Upper lobe of right lung (tissue), 1 donor: ENCODE data around the gene TCF7L2. TPM values are rescaled to one million over a fixed set of nuclear protein-coding genes. Genes with fewer than 3 reads are reported as not detected.

Source experiments
- ATAC-seq: fragments of 200-7000 bp; cut with Tn5 transposase; one replicate; pipeline ENCODE4 v1.9.1; 2020; ENCODE audit warnings: mild to moderate bottlenecking, moderate library complexity
- DNase-seq: peaks from one replicate; pipeline ENCODE4 v3.0.0-alpha.2; 2020
- H3K27ac ChIP-seq: fragments of 200-600 bp; one replicate; pipeline ENCODE4 v1.8.0; 2022
- H3K27me3 ChIP-seq: fragments of 200-600 bp; one replicate; pipeline ENCODE4 v1.8.0; 2022; ENCODE audit warnings: mild to moderate bottlenecking
- H3K36me3 ChIP-seq: fragments of 200-600 bp; one replicate; pipeline ENCODE4 v1.8.0; 2022
- H3K4me1 ChIP-seq: fragments of 200-600 bp; one replicate; pipeline ENCODE4 v1.8.0; 2022
- H3K4me3 ChIP-seq: fragments of 200-600 bp; one replicate; pipeline ENCODE4 v1.8.0; 2022; ENCODE audit warnings: mild to moderate bottlenecking
- H3K9me3 ChIP-seq: fragments of 200-600 bp; one replicate; pipeline ENCODE4 v1.8.0; 2022
- intact Hi-C: fragments of 100-400 bp; cut with DNase I; formaldehyde crosslinking; loops from one replicate; pipeline ENCODE4 v1.11.0; 2022
- total RNA-seq: library from RNA; stranded (reverse); fragmentation: NEBNext Ultra II Directional; extraction: Animal tissue kit (Norgen Biotek cat#: 25700); gene quantifications from one replicate; pipeline ENCODE4 v1.2.1, GENCODE V29; 2021
- TF ChIP-seq, protein P1 (sequence below): fragments of 200-600 bp; IDR thresholded peaks from one replicate; pipeline ENCODE4 v1.8.0; 2022; ENCODE audit warnings: antibody characterized with exemption
- donor health status: DM: no; HTN: yes; CAD: no; lungs with severe emphysema.

Gene TCF7L2
- total RNA-seq, 1 donor from 2014 or later: 47.4 TPM

DNA sequence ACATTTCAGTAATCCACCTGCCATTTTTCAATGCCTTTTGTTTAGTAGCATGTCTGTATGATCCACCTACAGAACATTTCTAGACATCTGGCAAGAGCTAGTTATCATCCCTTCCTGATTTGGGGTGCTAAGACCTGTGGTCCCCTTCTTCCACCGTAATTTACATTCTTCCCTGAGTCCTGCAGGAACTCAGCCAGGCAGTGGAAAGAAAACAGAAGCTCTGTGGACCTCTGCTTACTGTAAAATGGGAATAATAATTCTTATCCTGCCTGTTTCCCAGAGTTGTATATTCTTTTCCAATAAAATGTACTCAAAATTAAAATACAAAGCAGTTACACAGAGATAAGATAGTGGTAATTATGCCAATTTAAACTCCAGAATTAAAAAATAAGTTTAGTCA, 126.9 kb downstream of the TCF7L2 start:
- Histone ChIP-seq H3K27me3 (no peaks in the 10 kb centered on the region), H3K4me1 (no peaks in the 10 kb centered on the region), H3K36me3 (no peaks in the 10 kb centered on the region), H3K9me3 (no peaks in the 10 kb centered on the region), H3K4me3 (no peak overlapping the region), H3K27ac (no peak overlapping the region)
- intact Hi-C loops: no loop called here
- ATAC-seq (no peak), DNase-seq (no peak)
- TF ChIP-seq, protein P1, sequence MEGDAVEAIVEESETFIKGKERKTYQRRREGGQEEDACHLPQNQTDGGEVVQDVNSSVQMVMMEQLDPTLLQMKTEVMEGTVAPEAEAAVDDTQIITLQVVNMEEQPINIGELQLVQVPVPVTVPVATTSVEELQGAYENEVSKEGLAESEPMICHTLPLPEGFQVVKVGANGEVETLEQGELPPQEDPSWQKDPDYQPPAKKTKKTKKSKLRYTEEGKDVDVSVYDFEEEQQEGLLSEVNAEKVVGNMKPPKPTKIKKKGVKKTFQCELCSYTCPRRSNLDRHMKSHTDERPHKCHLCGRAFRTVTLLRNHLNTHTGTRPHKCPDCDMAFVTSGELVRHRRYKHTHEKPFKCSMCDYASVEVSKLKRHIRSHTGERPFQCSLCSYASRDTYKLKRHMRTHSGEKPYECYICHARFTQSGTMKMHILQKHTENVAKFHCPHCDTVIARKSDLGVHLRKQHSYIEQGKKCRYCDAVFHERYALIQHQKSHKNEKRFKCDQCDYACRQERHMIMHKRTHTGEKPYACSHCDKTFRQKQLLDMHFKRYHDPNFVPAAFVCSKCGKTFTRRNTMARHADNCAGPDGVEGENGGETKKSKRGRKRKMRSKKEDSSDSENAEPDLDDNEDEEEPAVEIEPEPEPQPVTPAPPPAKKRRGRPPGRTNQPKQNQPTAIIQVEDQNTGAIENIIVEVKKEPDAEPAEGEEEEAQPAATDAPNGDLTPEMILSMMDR: no peak

DNA sequence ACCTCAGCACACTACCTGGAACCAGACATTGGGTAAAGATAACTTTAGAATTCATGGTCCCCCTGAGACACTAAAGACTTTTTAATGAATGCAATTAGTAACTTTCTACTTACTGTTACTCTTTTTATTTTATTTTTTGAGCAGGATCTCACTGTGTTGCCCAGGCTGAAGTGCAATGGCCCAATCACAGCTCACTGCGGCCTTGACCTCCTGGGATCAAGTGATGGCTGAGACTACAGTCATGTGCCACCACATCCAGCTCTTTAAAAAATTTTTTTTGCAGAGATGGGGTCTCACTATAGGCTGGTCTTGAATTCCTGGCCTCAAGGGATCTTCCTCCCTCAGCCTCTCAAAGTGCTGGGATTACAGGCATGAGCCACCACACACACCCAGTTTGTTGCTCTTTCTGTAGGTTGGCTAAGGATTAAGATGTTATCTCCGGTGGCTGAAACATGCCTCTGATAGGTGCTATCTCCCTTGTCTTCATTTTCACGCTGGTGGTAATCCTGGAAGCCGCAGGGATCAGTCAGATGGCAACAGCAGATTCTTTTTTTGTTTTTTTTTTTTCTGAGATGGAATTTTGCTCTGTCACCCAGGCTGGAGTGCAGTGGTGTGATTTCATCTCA, 128.3 kb downstream of the TCF7L2 start:
- H3K9me3 ChIP-seq: no peaks in the 10 kb centered on the region
- TF ChIP-seq, protein P1: no peak
- H3K27me3 ChIP-seq: no peaks in the 10 kb centered on the region
- H3K4me1 ChIP-seq: no peaks in the 10 kb centered on the region
- intact Hi-C loops: no loop called here
- no peak overlapping the region for H3K27ac ChIP-seq
- no peak for ATAC-seq
- no peaks in the 10 kb centered on the region for H3K36me3 ChIP-seq
- no peak overlapping the region for H3K4me3 ChIP-seq
- DNase-seq: no peak

DNA sequence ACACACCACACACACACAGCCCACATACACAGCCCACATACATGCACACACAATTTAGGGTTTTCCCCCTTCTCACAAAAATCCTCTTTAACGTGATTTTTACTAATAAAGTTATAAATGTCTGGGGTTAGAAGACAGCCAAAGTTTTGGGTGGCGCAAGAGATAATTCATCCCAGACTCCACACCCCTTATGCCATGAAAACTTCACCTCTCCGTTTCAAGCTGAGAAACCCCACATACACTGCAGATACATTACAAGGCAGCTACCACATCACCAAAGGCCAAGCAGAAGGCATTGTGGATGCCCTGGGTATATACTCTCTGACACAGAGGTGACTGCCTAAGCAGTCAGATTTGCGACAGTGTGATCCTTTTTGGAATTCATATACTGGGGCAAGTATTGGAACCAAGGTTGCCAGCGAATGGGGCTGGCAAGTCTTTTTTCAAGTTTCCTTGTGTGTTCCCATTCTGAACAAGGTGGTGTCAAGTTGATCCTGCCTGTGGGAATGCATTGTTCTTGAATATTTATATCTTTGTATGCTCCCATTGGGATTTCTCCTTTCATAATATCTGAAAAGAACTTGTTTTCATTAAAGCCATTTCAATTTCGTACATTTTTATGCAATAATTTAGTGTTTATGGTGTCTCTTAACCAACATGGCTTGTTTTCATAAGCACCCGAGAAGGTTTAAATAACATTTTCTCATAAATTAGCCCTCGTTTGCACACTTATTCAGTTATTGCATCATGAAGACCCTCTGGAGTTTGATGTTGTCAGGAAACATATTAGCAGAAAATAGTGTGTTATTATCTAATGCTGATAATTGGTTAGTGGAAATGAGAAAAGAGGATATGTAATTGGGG, 130.2 kb downstream of the TCF7L2 start:
- H3K27me3 ChIP-seq: no peaks in the 10 kb centered on the region
- TF ChIP-seq, protein P1: no peak
- intact Hi-C loops: no loop called here
- no peaks in the 10 kb centered on the region for H3K9me3 ChIP-seq
- ATAC-seq (no peak), DNase-seq (no peak)
- H3K27ac ChIP-seq: no peak overlapping the region
- H3K4me1 ChIP-seq: no peaks in the 10 kb centered on the region
- no peak overlapping the region for H3K4me3 ChIP-seq
- H3K36me3 ChIP-seq: no peaks in the 10 kb centered on the region

DNA sequence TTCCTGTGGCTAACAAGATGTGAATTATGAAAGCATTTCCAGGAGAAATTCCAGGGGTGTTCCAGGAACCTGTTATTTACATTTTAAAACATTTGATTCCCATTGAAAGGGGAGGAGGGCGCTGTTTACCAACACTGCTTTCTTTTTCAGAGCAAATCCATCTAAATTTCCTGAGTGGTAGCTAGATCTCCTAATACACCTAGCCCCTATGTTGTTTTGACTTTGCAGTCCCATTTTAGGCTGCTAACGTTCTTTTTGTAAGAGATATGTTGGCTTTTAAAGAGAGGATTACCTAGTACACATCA, 130.8 kb downstream of the TCF7L2 start:
- TF ChIP-seq, protein P1: peak; percentile 10
- ATAC-seq: no peak
- no peak for DNase-seq
- H3K9me3 ChIP-seq: no peaks in the 10 kb centered on the region
- H3K36me3 ChIP-seq: no peaks in the 10 kb centered on the region
- no peak overlapping the region for H3K27ac ChIP-seq
- H3K4me1 ChIP-seq: no peaks in the 10 kb centered on the region
- no peaks in the 10 kb centered on the region for H3K27me3 ChIP-seq
- intact Hi-C loops: no loop called here
- no peak overlapping the region for H3K4me3 ChIP-seq

DNA sequence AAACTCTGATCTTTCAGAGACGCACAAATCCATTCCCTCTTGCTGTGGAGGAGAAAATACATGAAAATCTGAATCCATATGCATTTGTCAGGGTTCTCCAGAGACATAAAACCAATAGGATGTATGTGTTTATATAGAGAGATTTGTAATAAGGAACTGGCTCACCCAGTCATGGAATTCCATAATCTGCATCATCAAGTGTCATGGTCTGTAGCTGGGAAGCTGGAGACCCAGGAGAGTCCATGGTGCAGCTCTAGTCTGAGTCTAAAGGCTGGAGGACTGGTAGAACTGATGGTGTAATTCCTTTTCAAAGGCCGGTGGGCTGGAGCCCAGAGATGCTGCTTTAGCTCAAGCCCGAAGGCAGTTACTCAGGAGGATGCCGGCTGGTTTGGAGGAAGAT, 134.0 kb downstream of the TCF7L2 start:
- no peak for ATAC-seq
- no peak for DNase-seq
- H3K4me1 ChIP-seq: peaks cover 18% of the 10 kb centered on the region
- intact Hi-C loops: no loop called here
- no peak overlapping the region for H3K4me3 ChIP-seq
- H3K27ac ChIP-seq: no peak overlapping the region
- TF ChIP-seq, protein P1: no peak
- H3K9me3 ChIP-seq: no peaks in the 10 kb centered on the region
- H3K36me3 ChIP-seq: no peaks in the 10 kb centered on the region
- H3K27me3 ChIP-seq: no peaks in the 10 kb centered on the region
